ENCODE measurements around the gene CCDC54.

- TF ChIP-seq EP300 (IDR thresholded peaks at IDR 0.05; ENCODE audit: borderline replicate concordance), result no peak
- TF ChIP-seq TCF12 (IDR thresholded peaks at IDR 0.05; ENCODE audit: low read depth), result no peak
- TF ChIP-seq RAD21 (IDR thresholded peaks at IDR 0.05; ENCODE audit: low read depth), result no peak
- TF ChIP-seq CEBPB (IDR thresholded peaks at IDR 0.05), result no peak
- no peak for TF ChIP-seq YY1 (IDR thresholded peaks at IDR 0.05; ENCODE audit: low read depth)
- no peak for TF ChIP-seq CREB1 (IDR thresholded peaks at IDR 0.05; ENCODE audit: low read depth)
- TF ChIP-seq FOXM1 (IDR thresholded peaks at IDR 0.05; ENCODE audit: borderline replicate concordance, low read depth), result no peak
- TF ChIP-seq TAF1 (IDR thresholded peaks at IDR 0.05; ENCODE audit: low read depth), result no peak
- no peak for TF ChIP-seq USF1 (IDR thresholded peaks at IDR 0.05)
Measured at GRCh38 chr3:107361633-107362032, 15.6 kb upstream of the CCDC54 start.

Data from Ishikawa (cell line).